NCI-H446 (cell line): ENCODE results near the gene TP53INP2.
"Not testable (repeated sequence)": the region's sequence is repeated elsewhere in the genome, so short reads cannot be mapped to it uniquely, and the experiment has no call there.

Experiments
- DNase-seq, 2 experiments: peaks; one replicate each; lab custom pipeline; 2025; lab: John Stamatoyannopoulos, UW

The TP53INP2 gene

GRCh38 chr20:34705397-34706301 lies 1.5 kb downstream of the TP53INP2 start:
- DNase-seq: no peak

DNA sequence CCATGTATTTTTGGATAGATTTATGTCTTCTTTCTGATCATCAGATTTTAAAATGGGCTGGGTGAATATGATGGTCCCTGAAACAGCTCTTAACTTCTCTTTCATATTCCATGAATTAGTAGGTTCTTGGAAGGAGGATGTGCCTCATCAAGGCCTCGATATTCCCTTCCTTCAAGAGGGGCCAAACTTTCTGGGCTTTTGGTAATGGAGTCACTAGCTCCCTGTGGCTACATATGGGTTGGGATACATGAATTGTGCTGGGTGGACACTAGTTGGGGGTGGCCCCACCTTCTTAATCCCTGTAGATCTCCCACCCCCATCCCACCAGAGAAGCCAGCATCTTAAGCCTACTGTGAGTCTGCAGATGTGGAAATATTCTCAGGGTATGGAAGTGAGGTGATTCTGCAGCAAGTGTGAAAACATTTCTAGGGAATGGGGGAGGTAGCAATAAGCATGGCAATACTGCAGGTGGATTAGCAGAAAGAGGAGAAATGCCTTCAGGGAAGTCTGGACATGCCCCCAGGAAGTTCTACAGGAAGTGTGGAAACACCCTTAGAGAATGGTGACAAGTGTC lies 2.2 kb downstream of the TP53INP2 start:
- DNase-seq: no peak

DNA sequence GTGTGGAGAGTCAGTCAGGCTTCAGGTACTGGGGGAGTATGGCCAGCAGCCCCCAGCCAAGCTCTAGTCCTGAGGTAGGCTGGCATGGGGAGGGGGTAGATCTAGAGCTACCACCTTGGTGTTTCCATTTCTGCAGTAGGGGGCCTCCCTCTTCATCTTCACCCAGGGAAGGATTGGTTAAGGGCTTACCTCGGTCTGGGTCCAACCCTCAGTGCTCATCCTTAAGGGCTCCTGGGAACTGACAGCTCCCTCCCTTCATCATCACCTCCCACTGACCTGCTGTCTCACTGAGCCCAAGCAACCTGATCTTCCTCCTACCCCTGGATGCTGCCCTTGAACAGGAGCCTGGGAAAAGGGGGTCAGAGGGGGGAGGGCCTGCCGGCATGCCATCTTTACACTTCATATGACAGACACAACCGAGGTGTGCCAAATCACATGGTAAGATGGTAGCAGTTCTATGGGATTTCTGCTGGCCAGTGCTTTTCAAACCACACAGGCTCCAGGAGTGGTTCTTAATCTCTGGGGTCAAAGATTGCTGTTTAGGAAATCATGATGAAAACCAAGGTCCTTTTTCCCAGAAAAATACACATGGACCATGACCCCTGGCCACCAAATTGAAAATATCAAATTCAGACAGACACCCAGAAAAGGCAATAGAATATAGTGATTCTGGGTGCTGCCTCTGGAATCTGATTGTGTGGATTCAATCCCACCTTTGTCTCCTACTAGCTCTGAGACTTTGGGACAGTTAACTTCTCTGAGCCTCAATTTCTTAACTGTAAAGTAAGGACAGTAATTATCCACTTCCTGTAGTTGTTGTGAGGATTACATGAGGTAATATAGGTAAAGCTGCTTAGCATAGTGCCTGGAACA lies 3.0 kb downstream of the TP53INP2 start:
- DNase-seq: no peak

DNA sequence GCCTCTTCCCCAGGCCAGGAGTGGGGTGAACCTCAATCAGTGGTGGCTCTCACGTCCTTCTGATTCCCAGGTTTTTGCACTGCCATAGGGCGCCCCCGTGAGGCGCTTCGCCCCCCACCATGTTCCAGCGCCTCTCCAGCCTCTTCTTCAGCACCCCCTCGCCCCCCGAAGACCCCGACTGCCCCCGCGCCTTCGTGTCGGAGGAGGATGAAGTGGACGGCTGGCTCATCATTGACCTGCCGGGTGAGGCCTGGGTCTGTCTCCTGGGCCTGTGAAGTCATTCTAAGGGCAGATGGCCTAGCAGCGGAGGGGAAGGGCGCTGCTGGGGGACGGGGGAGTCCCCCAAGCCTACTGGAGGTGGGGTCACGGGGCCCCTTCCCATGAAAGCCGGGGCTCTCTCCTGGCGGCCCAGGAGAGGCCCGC lies 4.5 kb downstream of the TP53INP2 start:
- no peak for DNase-seq

DNA sequence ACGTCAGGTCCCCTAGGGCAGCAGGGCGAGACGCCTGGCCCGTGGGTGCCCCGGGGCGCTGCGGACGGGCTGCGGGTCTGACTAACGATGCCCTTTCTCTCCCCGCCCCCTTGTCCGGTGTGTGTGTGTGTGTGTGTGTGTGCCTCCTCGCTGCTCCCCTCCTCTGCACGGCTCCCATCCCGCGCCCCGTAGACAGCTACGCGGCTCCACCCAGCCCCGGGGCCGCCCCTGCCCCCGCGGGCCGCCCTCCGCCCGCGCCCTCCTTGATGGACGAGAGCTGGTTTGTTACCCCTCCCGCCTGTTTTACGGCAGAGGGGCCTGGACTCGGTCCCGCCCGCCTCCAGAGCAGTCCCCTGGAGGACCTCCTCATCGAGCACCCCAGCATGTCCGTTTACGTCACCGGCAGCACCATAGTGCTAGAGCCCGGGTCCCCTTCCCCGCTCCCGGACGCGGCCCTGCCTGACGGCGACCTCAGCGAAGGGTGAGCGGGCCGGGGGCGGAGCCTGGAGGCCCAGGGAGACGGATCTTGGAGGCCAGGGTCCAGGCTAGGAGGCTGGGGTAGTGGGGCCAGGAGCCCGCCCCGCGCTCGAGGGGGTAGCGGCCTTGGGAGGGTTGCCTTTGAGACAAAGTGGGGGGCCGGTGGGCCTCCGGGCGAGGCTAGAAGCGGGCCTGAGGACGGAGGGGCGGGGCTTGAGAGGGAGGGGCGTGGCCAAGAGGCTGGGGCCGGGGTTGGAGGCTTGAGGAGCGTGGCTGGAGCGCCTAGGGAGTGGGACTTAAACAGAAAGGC lies 5.1 kb downstream of the TP53INP2 start:
- DNase-seq: peak; percentile 18 to 65

- DNase-seq: peak in 1 of 2 experiments; percentile 65
Observed at GRCh38 chr20:34709831-34710567, 5.9 kb downstream of the TP53INP2 start.

DNA sequence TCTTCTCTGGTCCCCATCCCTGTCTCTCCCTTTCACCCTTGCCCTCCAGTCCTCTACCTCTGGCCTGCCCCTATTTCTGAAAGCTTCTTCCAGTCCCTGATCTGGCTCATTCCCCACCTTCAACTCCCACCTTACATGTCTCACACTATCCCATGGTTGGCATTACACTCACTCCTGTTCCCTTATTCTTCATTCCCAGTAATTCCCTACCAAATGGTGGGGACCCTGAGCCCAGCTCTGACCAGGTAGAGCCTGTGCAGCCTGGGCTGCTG lies 6.4 kb downstream of the TP53INP2 start:
- no peak for DNase-seq

DNA sequence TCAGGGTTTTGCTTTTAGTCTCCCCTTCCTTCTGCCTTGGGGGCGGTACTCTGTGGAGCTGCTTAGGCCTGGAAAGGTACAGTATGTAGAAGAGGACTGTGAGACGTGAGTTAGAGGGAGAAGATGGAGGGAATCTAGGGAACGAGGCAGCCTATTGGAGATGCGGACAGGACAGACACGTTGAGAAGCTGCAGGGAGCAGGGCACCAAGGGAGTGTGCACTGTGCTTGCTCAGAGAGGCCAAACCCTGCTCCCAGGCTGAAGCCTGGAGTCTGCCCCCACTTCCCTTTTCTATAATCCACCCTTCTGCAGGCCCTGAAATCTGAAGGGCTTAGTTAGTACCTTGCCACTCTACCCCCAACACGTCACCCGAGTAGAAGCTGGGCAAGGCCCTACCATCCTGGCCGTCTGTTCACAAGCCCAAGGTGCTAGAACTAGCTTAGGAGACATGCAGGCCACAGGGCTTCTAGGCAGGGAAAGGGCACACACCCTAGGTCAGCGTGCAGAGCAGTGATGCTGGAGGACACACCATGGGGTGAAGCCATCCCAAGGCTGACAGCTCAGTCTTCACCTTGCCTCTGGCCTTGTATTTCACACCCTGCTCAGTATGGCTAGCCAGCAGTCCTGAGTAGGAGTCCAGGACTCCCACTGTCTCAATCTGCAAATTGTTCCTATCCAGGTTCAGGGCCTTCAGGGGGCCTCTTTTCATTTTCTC lies 6.9 kb downstream of the TP53INP2 start:
- DNase-seq: no peak

DNA sequence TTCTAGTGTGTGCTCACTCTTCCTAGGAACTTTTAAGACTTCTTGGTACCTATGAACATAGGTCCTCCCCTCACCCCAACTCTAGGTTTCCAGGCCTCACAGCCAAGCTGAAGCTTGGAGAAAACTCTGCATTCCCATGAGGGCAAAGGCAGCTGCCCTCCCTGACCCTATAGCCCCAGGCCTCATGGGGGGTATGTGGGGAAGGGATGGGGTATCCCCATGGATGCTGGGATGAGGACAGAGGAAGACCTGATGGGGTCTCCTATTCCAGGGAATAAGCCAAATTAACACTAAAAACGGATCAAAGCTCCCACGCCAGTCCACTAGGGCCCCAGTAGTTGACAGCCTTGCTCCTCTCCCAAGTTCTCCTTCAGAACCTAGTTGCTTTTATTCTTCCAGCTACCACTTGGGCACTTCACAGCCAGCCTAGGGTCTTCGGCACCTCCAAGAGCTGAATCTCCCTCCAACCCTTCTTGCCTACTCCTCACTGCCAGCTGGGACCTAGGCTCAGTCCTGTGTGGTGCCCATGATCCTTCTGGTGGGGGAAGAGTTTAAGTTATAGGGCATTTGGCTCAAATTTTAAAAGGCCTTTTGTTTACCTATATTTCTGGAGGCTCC lies 7.8 kb downstream of the TP53INP2 start:
- DNase-seq: no peak

GRCh38 chr20:34712525-34713192 lies 8.5 kb downstream of the TP53INP2 start:
- no peak for DNase-seq

DNA sequence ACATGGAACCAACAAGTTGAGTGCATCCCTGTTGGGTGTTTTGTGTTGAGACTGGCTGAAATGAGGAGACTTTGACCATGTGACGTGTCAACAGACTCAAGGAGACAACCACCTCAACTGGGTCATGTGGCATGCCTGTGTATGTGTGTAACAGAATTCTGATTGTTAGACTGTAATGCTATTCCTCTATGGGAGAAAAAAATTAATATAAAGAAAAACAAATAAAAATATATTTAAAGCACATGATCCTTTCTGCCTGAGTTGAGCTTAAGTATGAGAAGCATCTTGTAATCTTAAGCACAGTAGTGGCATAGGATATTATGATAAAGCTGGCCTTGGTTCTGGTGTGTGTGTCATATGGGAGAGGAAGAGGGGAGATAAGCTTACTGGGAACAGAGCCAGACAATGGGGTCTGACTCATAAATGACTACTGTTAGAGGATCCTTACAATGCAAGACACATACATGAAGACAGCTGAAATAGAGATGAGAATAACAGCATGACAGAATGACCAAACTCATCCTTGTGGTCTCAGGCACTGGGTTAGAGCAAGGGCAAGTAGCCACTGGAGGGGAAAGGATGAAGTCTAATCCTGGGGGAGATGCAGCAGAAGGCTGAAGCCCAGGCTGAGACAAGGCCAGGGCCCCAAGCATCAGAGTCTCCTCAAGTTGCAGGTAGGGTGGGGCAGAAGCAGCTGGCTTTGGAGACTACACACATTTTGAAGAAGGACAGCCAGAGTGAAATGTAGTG lies 9.2 kb downstream of the TP53INP2 start:
- DNase-seq: peak in 1 of 2 experiments; percentile 35

DNA sequence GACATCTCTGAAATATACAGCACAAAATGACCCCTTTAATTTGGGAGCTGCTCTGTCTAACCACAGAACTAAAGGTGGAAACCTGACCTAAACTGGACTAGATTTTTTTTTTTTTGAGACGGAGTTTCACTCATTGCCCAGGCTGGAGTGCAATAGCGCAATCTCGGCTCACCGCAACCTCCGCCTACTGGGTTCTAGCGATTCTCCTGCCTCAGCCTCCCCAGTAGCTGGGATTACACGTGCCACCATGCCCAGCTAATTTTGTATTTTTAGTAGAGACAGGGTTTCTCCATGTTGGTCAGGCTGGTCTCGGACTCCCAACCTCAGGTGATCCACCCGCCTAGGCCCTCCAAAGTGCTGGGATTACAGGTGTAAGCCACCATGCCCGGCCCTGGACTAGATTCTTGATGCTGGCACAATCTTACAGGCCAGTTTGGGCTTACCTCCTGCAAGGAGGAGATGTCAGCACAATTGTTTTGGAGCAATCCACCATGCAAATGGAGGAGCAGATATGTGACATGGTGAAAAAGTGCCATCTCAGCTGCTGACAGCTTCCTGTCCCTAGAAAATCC lies 9.9 kb downstream of the TP53INP2 start:
- DNase-seq: not testable (repeated sequence)

GRCh38 chr20:34715384-34715783 lies 11.2 kb downstream of the TP53INP2 start:
- no peak for DNase-seq

- DNase-seq: no peak
Observed at GRCh38 chr20:34716921-34717229, 12.7 kb downstream of the TP53INP2 start.

DNA sequence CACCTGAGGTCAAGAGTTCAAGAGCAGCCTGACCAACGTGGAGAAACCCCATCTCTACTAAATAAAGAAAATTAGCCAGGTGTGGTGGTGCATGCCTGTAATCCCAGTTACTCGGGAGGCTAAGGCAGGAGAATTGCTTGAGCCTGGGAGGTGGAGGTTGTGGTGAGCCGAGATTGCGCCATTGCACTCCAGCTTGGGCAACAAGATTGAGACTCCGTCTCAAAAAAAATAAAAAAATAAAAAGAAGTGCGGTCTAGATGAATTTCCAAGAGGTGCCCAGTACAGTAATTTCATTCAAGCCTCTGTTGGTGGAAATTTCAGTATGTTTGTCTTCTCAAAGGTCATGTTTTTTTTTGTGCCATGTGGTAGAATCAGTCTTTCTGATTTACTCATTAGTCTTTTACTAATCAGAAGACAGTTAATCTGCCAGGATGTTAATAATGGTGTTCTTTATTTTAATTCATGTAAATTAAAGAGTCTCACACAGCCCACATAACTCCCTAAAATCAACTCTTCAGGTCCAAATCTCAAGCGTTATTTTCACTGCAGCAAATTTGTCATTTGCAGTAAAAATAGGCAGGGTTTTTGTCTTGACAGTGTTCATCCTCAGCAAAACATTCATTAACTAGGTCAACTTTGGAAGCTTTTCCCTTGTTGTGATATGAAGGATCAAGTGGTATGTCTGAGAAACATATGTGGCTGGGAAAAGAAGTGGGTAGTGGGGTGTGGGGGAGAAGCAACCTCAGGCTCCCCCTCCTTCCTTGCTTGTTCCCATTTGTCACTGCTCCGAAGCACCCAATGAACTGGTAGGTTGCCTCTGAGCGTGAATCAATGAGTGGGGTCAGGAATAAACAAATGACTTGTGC lies 13.3 kb downstream of the TP53INP2 start:
- DNase-seq: no peak

DNA sequence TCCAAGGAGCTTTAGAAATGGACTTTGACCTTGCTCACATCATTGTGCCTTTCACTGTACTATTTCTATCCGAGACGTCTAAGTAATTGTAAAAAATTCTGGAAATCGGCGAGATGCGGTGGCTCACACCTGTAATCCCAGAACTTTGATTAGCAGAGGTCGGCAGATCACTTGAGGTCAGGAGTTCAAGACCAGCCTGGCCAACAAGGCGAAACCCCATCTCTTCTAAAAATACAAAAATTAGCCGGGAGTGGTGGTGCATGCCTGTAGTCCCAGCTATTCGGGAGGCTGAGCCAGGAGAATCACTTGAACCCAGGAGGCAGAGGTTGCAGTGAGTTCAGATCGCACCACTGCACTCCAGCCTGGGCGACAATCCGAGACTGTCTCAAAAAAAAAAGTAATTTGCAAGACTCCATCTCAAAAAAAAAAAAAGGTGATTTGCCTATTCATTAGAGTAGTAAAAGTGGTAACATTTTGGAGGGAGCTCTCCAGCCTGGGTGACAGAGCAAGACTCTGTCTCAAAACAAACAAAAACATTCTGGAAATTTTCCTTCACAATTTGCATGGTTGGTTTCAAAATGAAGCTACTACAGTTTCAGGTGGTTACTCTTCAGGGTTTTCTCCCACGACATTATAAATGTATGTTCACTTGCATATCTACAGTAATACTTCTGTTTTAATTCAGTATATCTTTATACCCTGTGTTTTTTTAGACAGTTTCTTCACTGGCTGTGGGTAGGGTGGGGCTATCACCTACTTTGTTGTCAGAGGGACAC lies 15.3 kb downstream of the TP53INP2 start:
- DNase-seq: not testable (repeated sequence)

- DNase-seq: peak in 1 of 2 experiments; percentile 24
Observed at GRCh38 chr20:34720266-34720665, 16.1 kb downstream of the TP53INP2 start.
